Prostate gland (tissue), 2 donors: ENCODE measurements around the gene ZNF581. TPM values are rescaled to one million over a fixed set of nuclear protein-coding genes. Genes with fewer than 3 reads are reported as not detected.

Source experiments
- DNase-seq: peaks from one replicate; pipeline ENCODE4 v3.0.0-alpha.2; 2019; ENCODE audit warnings: low spot score
- H3K27ac ChIP-seq, 2 donors: fragments of 200-600 bp; sonication (generic); 2 replicates each; pipeline ENCODE4 v1.5.1; 2017 to 2019
- H3K27me3 ChIP-seq: fragments of 200-600 bp; sonication (generic); replicated peaks from 2 replicates; pipeline ENCODE4 v1.5.1; 2019; ENCODE audit not compliant: insufficient read depth
- H3K36me3 ChIP-seq, 2 donors: fragments of 200-600 bp; sonication (generic); 1 replicate in 1 of 2; 2 replicates in 1 of 2; pipeline versions ENCODE4 v1.5.1 to v1.8.1; 2017 to 2019
- H3K4me1 ChIP-seq: fragments of 200-600 bp; sonication (generic); replicated peaks from 2 replicates; pipeline ENCODE4 v1.5.1; 2019
- H3K4me3 ChIP-seq, 2 donors: fragments of 200-600 bp; sonication (generic); 2 replicates each; pipeline ENCODE4 v1.5.1; 2017 to 2019
- H3K9me3 ChIP-seq: fragments of 200-600 bp; sonication (generic); 2 replicates; pipeline ENCODE4 v1.5.1; 2017
- CTCF ChIP-seq, 4 experiments: fragments of 200-600 bp in 2 of 4; fragments of 450-650 bp in 2 of 4; sonication (generic) in 2 of 4; IDR thresholded peaks; 1 replicate in 3 of 4; 2 replicates in 1 of 4; pipeline ENCODE4 v1.5.1; 2016 to 2019; ENCODE audit warnings: antibody characterized with exemption in 4 of 4, mild to moderate bottlenecking in 2 of 4, moderate library complexity in 2 of 4
- POLR2A ChIP-seq: fragments of 450-650 bp; IDR thresholded peaks from one replicate; pipeline ENCODE4 v1.6.1; 2016; ENCODE audit warnings: antibody characterized with exemption, mild to moderate bottlenecking
- POLR2AphosphoS5 ChIP-seq: sonication (generic); formaldehyde crosslinking; IDR thresholded peaks from one replicate; pipeline ENCODE4 v1.6.1; 2017; ENCODE audit warnings: antibody characterized with exemption
- WGBS: methylation state at CpG from one replicate; pipeline ENCODE4 v1.1.5; 2018; 5-methylcytosine and 5-hydroxymethylcytosine counted together
- intact Hi-C: fragments of 100-400 bp; cut with DNase I; formaldehyde crosslinking; loops from one replicate; pipeline ENCODE4 v1.14.2; 2022
- total RNA-seq, 2 donors: library from RNA; depleted of rRNA; stranded (reverse); fragments of >200 nt; gene quantifications; one replicate each; pipeline ENCODE4 v1.1.0, GENCODE V29; 2016

ZNF581 gene
- total RNA-seq, 2 donors from 2014 or later, result 19.7 to 20.6 TPM

- no peak for TF ChIP-seq POLR2AphosphoS5
- no peak for TF ChIP-seq POLR2A
- no peak for TF ChIP-seq CTCF (IDR thresholded peaks at IDR 0.05)
- Histone ChIP-seq H3K4me3 (no peak overlapping the region), H3K9me3 (no peaks in the 10 kb centered on the region), H3K27me3 (no peaks in the 10 kb centered on the region), H3K27ac (no peak overlapping the region), H3K4me1 (no peaks in the 10 kb centered on the region), H3K36me3 (no peaks in the 10 kb centered on the region)
- WGBS, result 92% methylated on average over 40 of the region's 40 CpGs
- no peak for DNase-seq
- intact Hi-C loops, result no loop called here
These were observed 21.0 kb upstream of the ZNF581 start for GRCh38 chr19:55622242-55622969.

GRCh38 chr19:55623130-55623529 is 20.3 kb upstream of the ZNF581 start:
- Histone ChIP-seq H3K27ac (no peak overlapping the region), H3K36me3 (no peaks in the 10 kb centered on the region), H3K4me1 (no peaks in the 10 kb centered on the region), H3K27me3 (no peaks in the 10 kb centered on the region), H3K9me3 (no peaks in the 10 kb centered on the region), H3K4me3 (no peak overlapping the region)
- 94% methylated on average over 7 of the region's 7 CpGs for WGBS
- intact Hi-C loops, result no loop called here
- no peak for TF ChIP-seq POLR2A
- no peak for TF ChIP-seq CTCF (IDR thresholded peaks at IDR 0.05)
- TF ChIP-seq POLR2AphosphoS5, result no peak
- DNase-seq, result no peak

GRCh38 chr19:55623561-55623960 is 19.9 kb upstream of the ZNF581 start:
- WGBS, result 65% methylated on average over 7 of the region's 7 CpGs

GRCh38 chr19:55624109-55625003 is 19.1 kb upstream of the ZNF581 start, which contains the start of gene ZNF784:
ZNF784 (minus strand) TSS chr19:55624566; CDS start chr19:55624561, 5 bp downstream.
- peak; percentile 93 for DNase-seq
- Histone ChIP-seq H3K4me3 (peak within 1 kb of the TSS; percentile 56 to 57), H3K27ac (peak within 1 kb of the TSS; percentile 94 to 99), H3K9me3 (no peaks in the 10 kb centered on the region), H3K27me3 (no peaks in the 10 kb centered on the region), H3K4me1 (no peaks in the 10 kb centered on the region), H3K36me3 (no peaks in the 10 kb centered on the region)
- TF ChIP-seq POLR2AphosphoS5 (peak; percentile 90), POLR2A (peak; percentile 60), CTCF (IDR thresholded peaks at IDR 0.05) (peak in 1 of 4 experiments; percentile 14)
- intact Hi-C loops, result no loop called here
- under 1% methylated on average over 53 of the region's 56 CpGs for WGBS

More at GRCh38 chr19:55623561-55623960, 19.9 kb upstream of the ZNF581 start:
- TF ChIP-seq POLR2A (no peak), POLR2AphosphoS5 (no peak), CTCF (IDR thresholded peaks at IDR 0.05) (no peak)
- no peak overlapping the region for H3K4me3 ChIP-seq
- no peaks in the 10 kb centered on the region for H3K4me1 ChIP-seq
- no peaks in the 10 kb centered on the region for H3K27me3 ChIP-seq
- intact Hi-C loops, result no loop called here
- H3K9me3 ChIP-seq, result no peaks in the 10 kb centered on the region
- H3K27ac ChIP-seq, result peak overlapping the region; percentile 94 to 99
- DNase-seq, result no peak
- no peaks in the 10 kb centered on the region for H3K36me3 ChIP-seq
